VCaP (cell line): ENCODE measurements around the gene ELN.

Experiments
- H3K27ac ChIP-seq: fragments of 450-650 bp; 2 replicates; pipeline ENCODE4 v1.5.1; 2017
- TF ChIP-seq, protein P1 (sequence below): fragments of 450-650 bp; conservative IDR thresholded peaks from 2 replicates; pipeline ENCODE4 v1.5.1; 2017; ENCODE audit warnings: mild to moderate bottlenecking, moderate library complexity

Gene ELN

DNA sequence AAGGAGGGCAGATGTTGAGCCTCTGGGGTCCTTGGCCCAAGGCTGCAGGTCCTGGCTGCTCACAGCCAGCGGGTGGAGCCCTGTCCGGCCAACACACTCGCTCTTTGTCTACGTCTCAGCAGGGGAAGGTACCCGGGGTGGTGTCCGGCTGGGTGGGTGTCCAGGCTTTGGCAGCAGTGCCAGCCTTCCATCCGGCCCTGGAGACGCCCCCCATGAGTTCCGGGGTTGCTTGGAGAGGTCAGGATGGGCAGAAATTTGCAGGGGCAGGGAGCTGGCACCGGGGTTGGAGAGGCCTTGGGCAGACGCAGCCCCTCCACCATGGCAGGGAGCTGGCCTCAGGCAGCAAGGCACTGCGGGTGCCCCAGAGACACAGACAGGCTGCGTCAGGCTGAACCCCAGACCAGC lies 42.2 kb upstream of the ELN start:
- no peak overlapping the region for H3K27ac ChIP-seq
- TF ChIP-seq, protein P1, sequence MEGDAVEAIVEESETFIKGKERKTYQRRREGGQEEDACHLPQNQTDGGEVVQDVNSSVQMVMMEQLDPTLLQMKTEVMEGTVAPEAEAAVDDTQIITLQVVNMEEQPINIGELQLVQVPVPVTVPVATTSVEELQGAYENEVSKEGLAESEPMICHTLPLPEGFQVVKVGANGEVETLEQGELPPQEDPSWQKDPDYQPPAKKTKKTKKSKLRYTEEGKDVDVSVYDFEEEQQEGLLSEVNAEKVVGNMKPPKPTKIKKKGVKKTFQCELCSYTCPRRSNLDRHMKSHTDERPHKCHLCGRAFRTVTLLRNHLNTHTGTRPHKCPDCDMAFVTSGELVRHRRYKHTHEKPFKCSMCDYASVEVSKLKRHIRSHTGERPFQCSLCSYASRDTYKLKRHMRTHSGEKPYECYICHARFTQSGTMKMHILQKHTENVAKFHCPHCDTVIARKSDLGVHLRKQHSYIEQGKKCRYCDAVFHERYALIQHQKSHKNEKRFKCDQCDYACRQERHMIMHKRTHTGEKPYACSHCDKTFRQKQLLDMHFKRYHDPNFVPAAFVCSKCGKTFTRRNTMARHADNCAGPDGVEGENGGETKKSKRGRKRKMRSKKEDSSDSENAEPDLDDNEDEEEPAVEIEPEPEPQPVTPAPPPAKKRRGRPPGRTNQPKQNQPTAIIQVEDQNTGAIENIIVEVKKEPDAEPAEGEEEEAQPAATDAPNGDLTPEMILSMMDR = no peak

DNA sequence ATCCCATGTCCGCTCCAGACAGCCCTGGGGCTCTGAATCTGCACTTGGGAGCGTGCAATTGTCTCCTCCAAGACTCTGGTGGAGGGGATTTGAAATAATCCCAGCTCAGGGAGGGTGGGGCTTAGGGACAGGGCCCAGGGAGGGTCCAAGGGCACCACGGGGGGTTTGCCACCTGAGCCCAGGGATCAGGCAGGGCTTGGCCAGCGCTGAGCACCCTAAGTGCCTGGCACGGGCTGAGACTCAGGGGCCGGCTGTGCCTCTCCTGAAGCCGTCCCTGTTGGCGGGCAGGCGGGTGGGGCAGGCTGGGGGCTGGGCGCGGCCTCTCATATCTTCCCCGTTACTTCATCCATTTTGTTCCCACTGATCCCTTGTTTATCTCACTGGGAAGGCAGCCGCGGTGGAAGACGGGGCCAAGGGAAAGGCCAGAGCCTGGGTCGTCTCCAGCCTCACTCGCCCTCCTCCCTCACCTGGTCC lies 41.8 kb upstream of the ELN start:
- no peak overlapping the region for H3K27ac ChIP-seq
- TF ChIP-seq, protein P1 = no peak

DNA sequence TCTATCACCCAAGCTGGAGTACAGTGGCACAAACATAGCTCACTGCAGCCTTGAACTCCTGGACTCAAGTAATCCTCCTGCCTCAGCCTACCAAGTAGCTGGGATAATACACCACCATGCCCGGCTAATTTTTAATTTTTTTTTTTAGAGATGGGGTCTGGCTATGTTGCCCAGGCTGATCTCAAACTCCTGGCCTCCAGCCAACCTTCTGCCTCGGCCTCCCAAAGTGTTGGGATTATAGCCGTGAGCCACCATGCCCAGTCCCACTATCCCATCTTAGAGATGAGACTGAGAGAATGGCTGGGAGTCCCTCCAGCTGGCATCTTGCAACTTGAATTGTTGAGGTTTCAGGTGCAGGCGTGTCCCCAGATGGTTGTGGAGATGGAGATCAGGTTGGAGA lies 40.7 kb upstream of the ELN start:
- TF ChIP-seq, protein P1 = no peak
- H3K27ac ChIP-seq = no peak overlapping the region

DNA sequence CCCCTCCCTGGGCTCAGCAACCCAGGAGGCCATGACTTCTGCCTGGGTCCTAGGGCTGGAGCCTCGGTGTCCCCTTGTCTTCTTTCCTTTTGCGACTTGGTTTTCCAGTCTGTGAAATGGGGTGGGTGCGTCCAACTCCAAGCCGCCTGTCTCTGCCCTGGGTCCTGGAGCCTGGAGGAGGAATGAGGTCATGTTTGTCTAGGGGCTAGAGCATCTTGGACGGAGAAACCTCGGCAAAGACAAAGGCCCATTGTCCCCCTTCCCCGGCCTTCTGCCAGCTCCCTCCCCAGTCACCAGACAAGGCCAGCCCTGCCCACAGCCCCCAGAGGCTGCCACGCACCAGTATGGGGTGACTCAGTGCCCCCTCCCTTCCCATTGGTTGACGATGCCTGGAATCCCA lies 39.8 kb upstream of the ELN start:
- TF ChIP-seq, protein P1 = no peak
- H3K27ac ChIP-seq = no peak overlapping the region

DNA sequence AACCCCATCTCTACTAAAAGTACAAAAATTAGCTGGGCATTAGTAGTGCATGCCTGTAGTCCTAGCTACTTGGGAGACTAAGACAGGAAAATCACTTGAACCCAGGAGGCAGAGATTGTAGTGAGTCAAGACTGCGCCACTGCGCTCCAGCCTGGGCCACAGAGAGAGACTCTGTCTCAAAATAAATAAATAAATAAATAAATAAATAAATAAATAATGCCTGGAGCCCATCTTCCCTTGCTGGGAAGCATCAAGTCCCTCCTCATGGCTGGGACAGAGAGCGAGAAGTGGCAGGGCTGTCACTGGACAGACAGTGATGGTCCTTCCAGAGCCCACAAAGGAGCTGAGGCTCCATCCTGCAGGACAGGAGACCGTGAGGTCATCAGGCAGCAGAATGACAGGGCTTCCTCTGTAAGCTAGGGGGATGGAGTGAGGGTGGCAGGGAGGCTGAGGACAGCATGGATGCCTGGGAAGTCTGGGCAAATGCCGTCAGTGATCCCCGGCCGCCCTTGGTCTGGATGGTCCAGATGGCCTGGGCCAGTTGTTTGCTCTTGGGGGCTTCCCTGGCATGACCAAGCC lies 36.4 kb upstream of the ELN start:
- H3K27ac ChIP-seq = no peak overlapping the region
- TF ChIP-seq, protein P1 = no peak

DNA sequence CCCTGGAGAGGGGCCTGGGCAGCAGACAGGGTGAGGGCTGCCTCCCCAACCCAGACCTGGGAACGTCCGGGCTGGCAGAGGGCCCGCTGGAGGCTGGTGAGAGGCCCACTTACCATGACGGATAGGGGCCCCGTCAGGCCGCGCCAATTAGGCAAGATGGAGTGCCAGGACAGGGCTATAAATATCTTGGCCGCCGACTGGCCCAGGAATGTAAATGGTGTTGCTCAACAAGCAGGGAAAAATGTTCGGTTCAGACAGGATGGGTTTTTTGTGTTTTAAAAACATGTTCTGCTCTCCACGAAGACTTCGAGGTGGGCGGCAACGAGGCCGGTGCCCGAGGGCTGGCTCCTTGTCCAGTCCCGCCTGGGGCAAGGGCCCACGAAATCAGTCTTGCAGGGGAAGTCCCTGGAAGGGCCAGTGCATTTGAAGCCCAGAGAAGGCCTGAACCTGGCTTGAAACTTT lies 35.8 kb upstream of the ELN start:
- TF ChIP-seq, protein P1 = no peak
- no peak overlapping the region for H3K27ac ChIP-seq

DNA sequence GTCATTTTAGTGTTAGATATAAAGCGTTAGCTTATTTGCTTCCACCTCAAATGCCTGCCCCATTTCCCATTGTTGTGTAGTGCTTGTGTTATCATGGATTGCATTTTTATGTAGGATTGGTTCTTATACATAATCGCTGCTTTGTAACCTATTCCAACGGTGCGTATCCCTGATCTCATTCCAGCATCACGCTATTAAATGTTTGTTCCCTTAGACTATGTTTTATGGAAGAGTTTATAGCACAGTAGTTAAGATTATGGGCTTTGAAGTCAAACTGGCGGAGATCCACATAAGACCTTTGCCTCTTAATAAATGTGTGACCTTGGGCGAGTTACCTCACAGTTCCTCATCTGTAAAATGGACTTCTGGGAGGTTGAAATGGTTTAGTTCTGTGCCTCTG lies 34.0 kb upstream of the ELN start:
- H3K27ac ChIP-seq = peak overlapping the region; percentile 31; the same call in 1 of the 2 replicates
- TF ChIP-seq, protein P1 = no peak
